HEK293 (cell line): ENCODE measurements around the gene DBH.

Experiments used
- CTCF ChIA-PET: fragments of 350-600 bp; formaldehyde crosslinking; extraction: SDS; loops from one replicate; lab custom pipeline; 2021; ENCODE audit warnings: antibody characterized with exemption; lab: Yijun Ruan, JAX
- POLR2A ChIA-PET: fragments of 300-600 bp; formaldehyde crosslinking; extraction: SDS; loops from one replicate; lab custom pipeline; 2020; ENCODE audit warnings: antibody characterized with exemption, inconsistent platforms; lab: Yijun Ruan, JAX
- H3K27ac ChIP-seq: fragments of 200-500 bp; sonication (Bioruptor generic); 2 replicates; pipeline ENCODE4 v1.5.1; 2014; ENCODE audit warnings: low read depth, low read length, control low read depth, inconsistent platforms; ENCODE audit errors: extremely low read depth
- H3K36me3 ChIP-seq, 2 experiments: fragments of 200-500 bp in 1 of 2; sonication (Bioruptor generic) in 1 of 2; 1 replicate in 1 of 2; 2 replicates in 1 of 2; pipeline ENCODE4 v1.5.1; 2014 to 2017; ENCODE audit warnings: inconsistent platforms in 2 of 2, low read length in 2 of 2; ENCODE audit not compliant: control insufficient read depth in 2 of 2, insufficient read depth in 1 of 2
- H3K4me1 ChIP-seq: fragments of 200-500 bp; sonication (Bioruptor generic); 2 replicates; pipeline ENCODE4 v1.5.1; 2014; ENCODE audit warnings: mild to moderate bottlenecking, low read length, inconsistent platforms; ENCODE audit not compliant: control insufficient read depth, insufficient read depth
- H3K4me3 ChIP-seq: 2 replicates; pipeline ENCODE4 v1.5.1; 2011; ENCODE audit warnings: low read depth, mild to moderate bottlenecking, control low read depth, low read length, moderate library complexity
- H3K9me3 ChIP-seq: fragments of 200-500 bp; sonication (Bioruptor generic); 2 replicates; pipeline ENCODE4 v1.5.1; 2014; ENCODE audit warnings: low read depth, low read length, inconsistent platforms; ENCODE audit not compliant: control insufficient read depth, insufficient read depth
- HOXA7 ChIP-seq: sonication (generic); formaldehyde crosslinking; IDR thresholded peaks from 2 replicates; pipeline ENCODE4 v1.8.1; 2022; ENCODE audit warnings: missing genetic modification reagents, borderline replicate concordance
- OSR2 ChIP-seq: fragments of 450-650 bp; formaldehyde crosslinking; IDR thresholded peaks from 2 replicates; pipeline ENCODE4 v1.5.1; 2016; ENCODE audit warnings: missing biosample characterization, missing genetic modification characterization
- ZFP69B ChIP-seq: fragments of 450-650 bp; formaldehyde crosslinking; IDR thresholded peaks from 2 replicates; pipeline ENCODE4 v1.5.1; 2016; ENCODE audit warnings: missing biosample characterization, missing genetic modification characterization
- ZNF266 ChIP-seq: fragments of 450-650 bp; formaldehyde crosslinking; IDR thresholded peaks from 2 replicates; pipeline ENCODE4 v1.5.1; 2016; ENCODE audit warnings: missing biosample characterization, missing genetic modification characterization, low read depth
- ZNF366 ChIP-seq: fragments of 450-650 bp; formaldehyde crosslinking; conservative IDR thresholded peaks from 2 replicates; pipeline ENCODE4 v1.5.1; 2016; ENCODE audit warnings: missing biosample characterization, missing genetic modification characterization
- ZNF404 ChIP-seq: fragments of 450-650 bp; formaldehyde crosslinking; IDR thresholded peaks from 2 replicates; pipeline ENCODE4 v1.5.1; 2017; ENCODE audit warnings: missing biosample characterization, missing genetic modification characterization
- ZNF76 ChIP-seq: fragments of 450-650 bp; formaldehyde crosslinking; IDR thresholded peaks from 2 replicates; pipeline ENCODE4; 2016; ENCODE audit warnings: low read depth, missing biosample characterization, missing genetic modification characterization, borderline replicate concordance
- TF ChIP-seq, protein P1 (sequence below): fragments of 450-650 bp; formaldehyde crosslinking; IDR thresholded peaks from 2 replicates; pipeline ENCODE4 v1.5.1; 2016; ENCODE audit warnings: missing biosample characterization, missing genetic modification characterization
- TF ChIP-seq, protein P2 (sequence below): fragments of 450-650 bp; formaldehyde crosslinking; IDR thresholded peaks from 2 replicates; pipeline ENCODE4 v1.5.1; 2016; ENCODE audit warnings: missing biosample characterization, missing genetic modification characterization
- TF ChIP-seq, protein P3 (sequence below): fragments of 450-650 bp; formaldehyde crosslinking; IDR thresholded peaks from 2 replicates; pipeline ENCODE4 v1.5.1; 2017; ENCODE audit warnings: missing biosample characterization, missing genetic modification characterization

Gene DBH

GRCh38 chr9:133629221-133630110, 6.7 kb upstream of the DBH start (continued):
- TF ChIP-seq, protein P1, sequence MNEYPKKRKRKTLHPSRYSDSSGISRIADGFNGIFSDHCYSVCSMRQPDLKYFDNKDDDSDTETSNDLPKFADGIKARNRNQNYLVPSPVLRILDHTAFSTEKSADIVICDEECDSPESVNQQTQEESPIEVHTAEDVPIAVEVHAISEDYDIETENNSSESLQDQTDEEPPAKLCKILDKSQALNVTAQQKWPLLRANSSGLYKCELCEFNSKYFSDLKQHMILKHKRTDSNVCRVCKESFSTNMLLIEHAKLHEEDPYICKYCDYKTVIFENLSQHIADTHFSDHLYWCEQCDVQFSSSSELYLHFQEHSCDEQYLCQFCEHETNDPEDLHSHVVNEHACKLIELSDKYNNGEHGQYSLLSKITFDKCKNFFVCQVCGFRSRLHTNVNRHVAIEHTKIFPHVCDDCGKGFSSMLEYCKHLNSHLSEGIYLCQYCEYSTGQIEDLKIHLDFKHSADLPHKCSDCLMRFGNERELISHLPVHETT = no peak
- TF ChIP-seq OSR2 (no peak), ZNF366 (tag by site-specific recombination) (no peak)

- POLR2A ChIA-PET = no interaction called here
- CTCF ChIA-PET = interaction anchor here (0.9 kb wide), 1 partner anchor 8 kb away, joined by 3 read pairs; no protein-coding TSS in a partner anchor
- H3K27ac ChIP-seq = no peak overlapping the region
Observed at GRCh38 chr9:133631111-133631510, 5.1 kb upstream of the DBH start.

DNA sequence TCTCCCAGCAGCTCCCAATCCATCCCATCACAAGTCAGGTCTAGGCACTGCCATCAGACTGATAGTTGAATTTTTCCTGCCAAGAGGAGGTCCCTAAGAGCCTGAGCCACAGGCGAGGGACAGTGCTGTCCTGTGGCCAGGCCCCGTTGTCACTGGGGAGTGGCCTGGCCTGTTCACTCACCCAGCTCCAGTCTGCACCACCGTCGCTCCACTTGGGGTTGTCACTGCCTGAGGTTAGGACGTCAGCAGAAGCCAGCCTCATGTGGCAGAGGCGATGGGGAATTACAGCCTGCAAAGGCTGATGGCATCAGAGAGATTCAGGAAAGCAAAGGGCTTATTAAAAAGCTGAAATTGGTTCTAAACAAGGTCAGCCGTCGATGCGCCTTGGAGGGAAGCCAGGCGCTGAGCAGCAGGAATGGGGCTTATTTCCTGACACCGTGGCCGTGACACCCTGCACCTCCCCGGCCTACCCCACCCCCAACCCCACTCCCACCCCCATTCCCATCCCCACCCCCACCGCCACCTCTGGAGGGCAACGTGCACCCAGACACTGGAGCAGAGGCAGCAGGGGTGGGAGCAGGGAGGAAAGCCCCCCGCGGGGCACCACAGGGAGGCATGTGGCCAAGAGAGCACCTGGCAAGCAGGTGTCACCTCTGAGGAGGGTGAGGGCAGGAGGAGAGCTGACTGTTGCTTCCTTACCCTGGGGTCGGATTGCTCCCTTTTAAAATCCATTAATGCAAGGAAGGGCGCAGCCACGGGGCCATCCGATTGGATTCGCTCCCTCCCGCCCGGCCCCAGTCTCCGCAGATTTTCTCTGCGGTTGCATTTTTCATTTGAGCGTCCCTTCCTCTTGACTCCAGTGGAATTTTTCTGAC, 3.1 kb upstream of the DBH start:
- ChIA-PET POLR2A (no interaction called here), CTCF (no interaction called here)

More at GRCh38 chr9:133631111-133631510, 5.1 kb upstream of the DBH start:
- Histone ChIP-seq H3K9me3 (no peaks in the 10 kb centered on the region), H3K4me3 (no peak overlapping the region), H3K36me3 (no peaks in the 10 kb centered on the region), H3K4me1 (no peaks in the 10 kb centered on the region)
- TF ChIP-seq ZFP69B (tag by site-specific recombination) (no peak), ZNF266 (tag by site-specific recombination) (no peak), ZNF404 (no peak)

GRCh38 chr9:133633681-133634080, 2.5 kb upstream of the DBH start:
- H3K36me3 ChIP-seq = no peaks in the 10 kb centered on the region
- POLR2A ChIA-PET = no interaction called here
- TF ChIP-seq ZNF76 (tag by site-specific recombination) (no peak), HOXA7 (CRISPR knock-in tag) (no peak)
- TF ChIP-seq, protein P2, sequence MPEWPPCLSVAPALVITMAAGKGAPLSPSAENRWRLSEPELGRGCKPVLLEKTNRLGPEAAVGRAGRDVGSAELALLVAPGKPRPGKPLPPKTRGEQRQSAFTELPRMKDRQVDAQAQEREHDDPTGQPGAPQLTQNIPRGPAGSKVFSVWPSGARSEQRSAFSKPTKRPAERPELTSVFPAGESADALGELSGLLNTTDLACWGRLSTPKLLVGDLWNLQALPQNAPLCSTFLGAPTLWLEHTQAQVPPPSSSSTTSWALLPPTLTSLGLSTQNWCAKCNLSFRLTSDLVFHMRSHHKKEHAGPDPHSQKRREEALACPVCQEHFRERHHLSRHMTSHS (tag by site-specific recombination) = no peak
- TF ChIP-seq, all 188 proteins: peak for 0
- Histone ChIP-seq H3K27ac (no peak overlapping the region), H3K4me3 (no peak overlapping the region), H3K4me1 (no peaks in the 10 kb centered on the region), H3K9me3 (no peaks in the 10 kb centered on the region)
- CTCF ChIA-PET = interaction anchor here (0.7 to 1.0 kb wide), 2 partner anchors 10 kb away, joined by 3 to 5 read pairs; no protein-coding TSS in a partner anchor

More for the DNA sequence above, 3.1 kb upstream of the DBH start:
- Histone ChIP-seq H3K4me1 (no peaks in the 10 kb centered on the region), H3K9me3 (no peaks in the 10 kb centered on the region), H3K27ac (no peak overlapping the region), H3K4me3 (no peak overlapping the region), H3K36me3 (no peaks in the 10 kb centered on the region)
- TF ChIP-seq, protein P3, sequence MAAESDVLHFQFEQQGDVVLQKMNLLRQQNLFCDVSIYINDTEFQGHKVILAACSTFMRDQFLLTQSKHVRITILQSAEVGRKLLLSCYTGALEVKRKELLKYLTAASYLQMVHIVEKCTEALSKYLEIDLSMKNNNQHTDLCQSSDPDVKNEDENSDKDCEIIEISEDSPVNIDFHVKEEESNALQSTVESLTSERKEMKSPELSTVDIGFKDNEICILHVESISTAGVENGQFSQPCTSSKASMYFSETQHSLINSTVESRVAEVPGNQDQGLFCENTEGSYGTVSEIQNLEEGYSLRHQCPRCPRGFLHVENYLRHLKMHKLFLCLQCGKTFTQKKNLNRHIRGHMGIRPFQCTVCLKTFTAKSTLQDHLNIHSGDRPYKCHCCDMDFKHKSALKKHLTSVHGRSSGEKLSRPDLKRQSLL = no peak
